Kidney epithelial cell (primary cell): ENCODE results near the gene GRIA4. TPM values are rescaled to one million over a fixed set of nuclear protein-coding genes. Genes with fewer than 3 reads are reported as not detected.

ENCODE experiments used
- DNase-seq: peaks from one replicate; pipeline ENCODE4 v3.0.0-alpha.2; 2010; ENCODE audit warnings: low read depth
- H3K27me3 ChIP-seq: 2 replicates; pipeline ENCODE4 v1.6.0; 2011; ENCODE audit warnings: low read length; ENCODE audit not compliant: control insufficient read depth, insufficient read depth
- H3K36me3 ChIP-seq: 2 replicates; pipeline ENCODE4 v1.5.1; 2011; ENCODE audit warnings: low read length; ENCODE audit not compliant: control insufficient read depth, insufficient read depth
- H3K4me3 ChIP-seq: 2 replicates; pipeline ENCODE4 v1.5.1; 2011; ENCODE audit warnings: low read depth, mild to moderate bottlenecking, control low read depth, low read length
- total RNA-seq: library from RNA; depleted of rRNA; stranded (reverse); fragments of >200 nt; gene quantifications from 2 replicates; pipeline ENCODE4 v1.2.3, GENCODE V29; 2015
- TF ChIP-seq, protein P1 (sequence below): IDR thresholded peaks from 2 replicates; pipeline ENCODE4 v1.5.1; 2011; ENCODE audit warnings: mild to moderate bottlenecking, moderate library complexity, low read length, control low read depth, inconsistent platforms; ENCODE audit not compliant: insufficient read depth, poor library complexity, severe bottlenecking

GRIA4 gene
- total RNA-seq, 1 donor from 2014 or later, result not detected

DNA sequence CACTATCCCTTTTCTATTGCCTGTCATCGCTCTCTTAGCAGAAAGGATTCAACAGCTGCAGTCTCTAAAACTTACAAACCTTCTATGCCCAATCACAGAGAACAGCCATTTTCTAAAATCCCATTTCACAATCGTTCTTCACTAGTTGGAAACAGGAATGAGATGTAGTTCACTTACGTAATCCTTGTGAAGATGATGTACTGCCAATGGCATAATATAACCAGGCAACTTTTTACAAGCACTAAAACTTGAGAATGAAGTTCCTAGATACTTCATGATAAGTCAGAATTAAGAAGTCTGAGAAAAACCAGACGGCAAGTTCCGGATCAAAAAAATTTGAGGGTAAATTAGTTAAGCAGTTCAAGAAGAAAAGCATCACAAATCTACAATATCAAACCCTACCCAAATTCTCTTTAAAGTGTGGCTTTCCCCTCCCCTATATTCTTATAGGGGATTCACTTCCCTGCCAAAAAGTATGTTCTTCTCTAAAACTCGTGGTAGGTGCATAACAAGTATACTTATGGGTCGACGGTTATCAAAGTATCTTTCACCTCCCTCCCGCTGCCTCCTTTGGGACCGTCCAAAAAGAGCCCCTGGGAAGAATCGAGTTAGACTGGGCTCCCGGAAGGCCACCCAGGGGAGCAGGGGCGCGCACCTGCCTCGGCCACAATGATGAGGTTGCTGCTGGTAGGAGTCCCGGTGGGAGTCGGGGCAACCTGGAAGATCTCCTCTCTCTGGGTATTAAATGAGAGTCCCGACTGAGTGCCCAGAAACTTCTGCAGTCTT lies 411.5 kb downstream of the GRIA4 start:
- H3K4me3 ChIP-seq, result peak overlapping the region; percentile 85

DNA sequence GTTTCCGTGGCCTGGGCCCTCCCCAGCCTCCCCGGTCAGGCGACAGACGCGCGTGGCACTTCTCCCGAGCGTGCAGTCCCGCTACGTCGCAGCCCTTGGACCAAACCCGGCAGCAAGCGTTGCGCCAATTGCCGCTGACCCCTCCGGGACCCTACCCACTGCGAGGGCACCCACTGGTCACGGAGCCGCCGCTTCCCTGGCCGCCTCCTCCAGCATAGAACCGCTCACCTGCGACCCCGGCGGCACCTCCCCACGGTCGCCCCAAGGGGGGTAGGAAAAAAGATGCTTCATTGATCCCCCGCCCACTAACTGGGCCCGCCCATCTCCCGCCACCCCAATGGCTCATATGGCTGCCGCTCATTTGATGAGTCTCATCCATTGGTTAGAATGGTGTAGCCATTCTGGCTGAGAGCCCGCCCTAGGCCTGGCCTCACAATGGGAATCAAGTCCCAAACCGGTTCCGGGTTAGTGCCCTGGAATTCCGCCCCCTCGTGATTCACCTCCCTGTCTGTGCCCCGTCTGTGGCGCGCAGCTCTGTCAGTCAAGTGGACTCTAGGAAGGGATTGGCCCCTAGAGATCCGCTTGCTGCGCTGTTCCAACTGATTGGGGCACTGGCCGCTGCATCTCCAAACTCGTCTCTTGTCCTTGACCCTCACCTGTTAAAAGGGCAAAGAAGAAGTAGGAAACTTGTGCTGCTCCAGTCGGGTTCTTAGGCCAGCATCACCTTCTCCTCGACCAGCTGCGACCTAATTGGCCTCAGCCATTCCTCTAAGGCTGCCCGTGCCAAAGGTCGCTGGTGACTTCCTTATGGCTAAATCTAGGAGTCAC lies 412.3 kb downstream of the GRIA4 start, which contains the start of gene MSANTD4:
Gene MSANTD4 (minus strand): TSS at position 274 of the 828 bp plus-strand sequence. CDS start 11,323 bp downstream, outside the sequence.
- TF ChIP-seq, protein P1, sequence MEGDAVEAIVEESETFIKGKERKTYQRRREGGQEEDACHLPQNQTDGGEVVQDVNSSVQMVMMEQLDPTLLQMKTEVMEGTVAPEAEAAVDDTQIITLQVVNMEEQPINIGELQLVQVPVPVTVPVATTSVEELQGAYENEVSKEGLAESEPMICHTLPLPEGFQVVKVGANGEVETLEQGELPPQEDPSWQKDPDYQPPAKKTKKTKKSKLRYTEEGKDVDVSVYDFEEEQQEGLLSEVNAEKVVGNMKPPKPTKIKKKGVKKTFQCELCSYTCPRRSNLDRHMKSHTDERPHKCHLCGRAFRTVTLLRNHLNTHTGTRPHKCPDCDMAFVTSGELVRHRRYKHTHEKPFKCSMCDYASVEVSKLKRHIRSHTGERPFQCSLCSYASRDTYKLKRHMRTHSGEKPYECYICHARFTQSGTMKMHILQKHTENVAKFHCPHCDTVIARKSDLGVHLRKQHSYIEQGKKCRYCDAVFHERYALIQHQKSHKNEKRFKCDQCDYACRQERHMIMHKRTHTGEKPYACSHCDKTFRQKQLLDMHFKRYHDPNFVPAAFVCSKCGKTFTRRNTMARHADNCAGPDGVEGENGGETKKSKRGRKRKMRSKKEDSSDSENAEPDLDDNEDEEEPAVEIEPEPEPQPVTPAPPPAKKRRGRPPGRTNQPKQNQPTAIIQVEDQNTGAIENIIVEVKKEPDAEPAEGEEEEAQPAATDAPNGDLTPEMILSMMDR, result no peak
- H3K36me3 ChIP-seq, result no peaks in the 10 kb centered on the region

More for the DNA sequence above, 411.5 kb downstream of the GRIA4 start:
- DNase-seq, result no peak
- TF ChIP-seq, protein P1, result no peak
- no peaks in the 10 kb centered on the region for H3K36me3 ChIP-seq
- no peaks in the 10 kb centered on the region for H3K27me3 ChIP-seq

DNA sequence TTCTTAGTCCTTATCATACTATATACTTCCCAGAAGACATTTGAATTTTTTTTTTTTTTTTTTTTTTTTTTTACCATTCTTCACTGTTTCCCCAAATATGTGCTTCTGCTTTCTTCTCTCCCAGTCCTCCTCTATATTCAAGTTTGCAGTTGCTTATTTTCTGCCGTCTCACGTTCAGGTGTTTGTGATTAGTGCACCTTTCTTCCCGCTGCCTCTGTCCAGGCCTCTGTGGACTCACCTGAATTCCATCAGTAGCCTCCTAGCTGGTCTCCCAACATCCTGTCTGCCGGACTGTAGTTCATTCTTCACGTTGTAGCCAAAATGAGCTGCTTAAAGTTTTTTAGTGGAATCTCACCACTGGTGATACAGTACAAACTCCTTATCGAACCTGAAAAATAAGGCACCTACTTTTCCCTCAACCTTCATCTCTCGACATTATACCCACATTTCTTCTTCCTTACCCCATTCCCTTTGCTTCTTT lies 413.0 kb downstream of the GRIA4 start:
- Histone ChIP-seq H3K36me3 (no peaks in the 10 kb centered on the region), H3K4me3 (peak overlapping the region; percentile 60), H3K27me3 (no peaks in the 10 kb centered on the region)
- TF ChIP-seq, protein P1, result no peak
- no peak for DNase-seq

More for the DNA sequence above, 412.3 kb downstream of the GRIA4 start, which contains the start of gene MSANTD4:
- DNase-seq, result peak; percentile 97
- Histone ChIP-seq H3K27me3 (no peaks in the 10 kb centered on the region), H3K4me3 (peak within 1 kb of the TSS; percentile 85)

DNA sequence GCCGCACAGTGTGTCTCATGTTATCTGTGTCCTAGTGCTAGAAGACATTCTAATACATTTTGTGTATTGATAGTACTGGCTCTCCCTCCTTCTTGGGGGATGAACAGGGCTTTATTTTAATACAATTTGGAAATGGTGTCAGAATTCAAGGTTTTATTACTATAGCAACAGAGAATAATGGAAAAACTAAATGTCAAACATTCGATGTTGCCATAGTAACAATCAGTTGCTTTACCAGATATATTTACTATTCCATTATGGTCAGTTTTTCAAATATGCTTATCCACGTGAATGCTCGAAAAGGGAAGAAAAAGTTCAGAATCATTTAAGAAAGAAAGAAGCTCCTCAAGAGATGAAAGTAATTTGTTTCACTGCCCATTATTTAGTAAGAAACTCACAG lies 420.7 kb downstream of the GRIA4 start:
- H3K36me3 ChIP-seq, result no peaks in the 10 kb centered on the region
- DNase-seq, result no peak
- no peaks in the 10 kb centered on the region for H3K27me3 ChIP-seq
- H3K4me3 ChIP-seq, result no peak overlapping the region
- TF ChIP-seq, protein P1, result no peak

DNA sequence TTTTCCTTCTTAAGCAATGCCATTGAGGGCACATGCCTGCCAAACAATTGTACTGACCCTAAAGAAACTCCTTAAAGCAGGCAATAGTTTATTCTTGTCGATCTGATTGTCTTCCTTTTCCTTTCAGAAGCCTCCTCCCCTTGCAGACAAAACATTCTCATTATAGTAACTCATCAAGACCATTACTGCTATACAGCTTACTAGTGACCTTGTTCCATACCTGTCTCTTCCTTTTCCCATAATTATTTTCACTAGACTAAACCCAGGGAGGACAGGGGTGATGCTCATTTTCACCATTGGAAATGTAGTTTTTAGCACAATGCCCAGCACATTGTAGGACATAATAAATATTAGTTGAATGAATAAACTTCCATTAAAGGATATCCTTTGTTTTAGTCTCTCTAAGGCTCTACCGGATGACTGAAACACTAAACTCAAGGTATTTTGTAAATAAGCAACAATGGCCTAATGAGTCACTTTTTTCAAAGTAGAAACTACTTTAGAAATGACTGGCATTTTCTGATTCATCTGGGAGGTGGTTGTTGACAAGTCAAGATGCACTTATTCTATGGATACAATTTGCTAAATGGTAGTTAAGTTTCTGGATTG lies 421.4 kb downstream of the GRIA4 start:
- H3K27me3 ChIP-seq, result no peaks in the 10 kb centered on the region
- no peak for DNase-seq
- H3K36me3 ChIP-seq, result no peaks in the 10 kb centered on the region
- no peak overlapping the region for H3K4me3 ChIP-seq
- TF ChIP-seq, protein P1, result no peak
